Heart left ventricle (tissue), 13 donors: ENCODE data around the gene TXNDC11.

Experiments used
- POLR2A ChIP-seq, 2 donors: fragments of 450-650 bp; IDR thresholded peaks; one replicate each; pipeline ENCODE4 v1.6.1; 2017; ENCODE audit warnings: antibody characterized with exemption in 2 of 2, mild to moderate bottlenecking in 2 of 2, moderate library complexity in 2 of 2
- TF ChIP-seq, protein P1 (sequence below), 12 donors: fragments of 200-600 bp; sonication (generic) in 4 of 12; IDR thresholded peaks; one replicate each; pipeline versions ENCODE4 v1.5.0 to v1.8.0; 2018 to 2022; ENCODE audit warnings: antibody characterized with exemption in 12 of 12, mild to moderate bottlenecking in 5 of 12
- donor health status: ischemic (EF 13 %, LVEDD 7.1; RV severe dilation, severe dysfunction).
- donor health status: DM: no; HTN: yes; CAD: no.
- donor health status: DM: no; HTN: no; CAD: no.
- donor health status: ischemic (EF 25% LVEDD 6.9; RV normal size, moderate dysfunction).
- donor health status: ischemic (EF 25% LVEDD 5.7; RV mildly dilated, moderate dysfunction).
- donor health status: ischemic (EF 35%, LVEDD 5.7; RV mildly dilated, moderate dysfunction).
- donor health status: nonischemic (EF 11% LVEDD 7.7; RV severe dilation, severe dysfunction).
- donor health status: DM: yes; HTN: yes; CAD: no.
- donor health status: PGD.
- donor health status: ischemic (EF 29% LVEDD 5.4; RV normal size, mild dysfunction).
- donor health status: nonischemic (EF 23%, LVEDD 6.1; RV moderate dilation, normal function).

DNA sequence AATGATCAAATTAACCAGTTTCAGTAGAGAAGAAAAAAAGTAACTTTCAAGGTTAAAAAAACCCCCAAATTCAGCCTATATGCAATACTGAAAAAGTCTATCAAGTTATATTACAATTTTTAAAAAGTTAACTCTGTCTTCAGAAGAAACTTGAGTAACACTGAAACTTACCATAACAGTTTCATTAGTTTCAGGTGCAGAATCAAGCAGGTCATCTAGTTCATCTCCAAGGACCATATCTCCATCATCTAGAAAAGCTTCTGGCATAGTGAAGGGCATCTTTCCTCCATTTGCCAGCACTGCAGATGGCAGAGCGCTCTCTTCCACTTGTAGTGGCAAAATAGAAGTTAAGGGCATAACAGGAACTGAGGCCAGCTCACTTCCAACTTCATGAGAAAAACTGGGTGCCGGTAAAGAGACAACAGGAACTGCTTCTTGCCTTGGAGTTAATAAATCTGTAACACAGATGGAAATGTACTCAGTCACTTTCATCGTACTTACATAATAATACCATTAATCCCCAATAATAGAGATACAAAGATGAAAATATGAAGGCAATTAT is 31.5 kb upstream of the TXNDC11 start:
- no peak for TF ChIP-seq POLR2A (IDR thresholded peaks at IDR 0.05)
- TF ChIP-seq, protein P1, sequence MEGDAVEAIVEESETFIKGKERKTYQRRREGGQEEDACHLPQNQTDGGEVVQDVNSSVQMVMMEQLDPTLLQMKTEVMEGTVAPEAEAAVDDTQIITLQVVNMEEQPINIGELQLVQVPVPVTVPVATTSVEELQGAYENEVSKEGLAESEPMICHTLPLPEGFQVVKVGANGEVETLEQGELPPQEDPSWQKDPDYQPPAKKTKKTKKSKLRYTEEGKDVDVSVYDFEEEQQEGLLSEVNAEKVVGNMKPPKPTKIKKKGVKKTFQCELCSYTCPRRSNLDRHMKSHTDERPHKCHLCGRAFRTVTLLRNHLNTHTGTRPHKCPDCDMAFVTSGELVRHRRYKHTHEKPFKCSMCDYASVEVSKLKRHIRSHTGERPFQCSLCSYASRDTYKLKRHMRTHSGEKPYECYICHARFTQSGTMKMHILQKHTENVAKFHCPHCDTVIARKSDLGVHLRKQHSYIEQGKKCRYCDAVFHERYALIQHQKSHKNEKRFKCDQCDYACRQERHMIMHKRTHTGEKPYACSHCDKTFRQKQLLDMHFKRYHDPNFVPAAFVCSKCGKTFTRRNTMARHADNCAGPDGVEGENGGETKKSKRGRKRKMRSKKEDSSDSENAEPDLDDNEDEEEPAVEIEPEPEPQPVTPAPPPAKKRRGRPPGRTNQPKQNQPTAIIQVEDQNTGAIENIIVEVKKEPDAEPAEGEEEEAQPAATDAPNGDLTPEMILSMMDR (IDR thresholded peaks at IDR 0.05), result no peak
